Stimulated activated naive CD8-positive, alpha-beta T cell treated with anti-CD3 and anti-CD28 coated beads, Interleukin-15, Interleukin-2, amounts not matched to agents 100 U/mL and 50 U/mL, for 24 hours (primary cell): Measurements from ENCODE around the gene KAT2A.
"Not testable (repeated sequence)": the region's sequence is repeated elsewhere in the genome, so short reads cannot be mapped to it uniquely, and the experiment has no call there.

Experiments
- ATAC-seq: fragments of 150-1000 bp; cut with Tn5 transposase; one replicate; pipeline ENCODE4 v1.10.0; 2021
- DNase-seq: peaks from one replicate; pipeline ENCODE4 v3.0.0; 2021

Gene KAT2A

DNA sequence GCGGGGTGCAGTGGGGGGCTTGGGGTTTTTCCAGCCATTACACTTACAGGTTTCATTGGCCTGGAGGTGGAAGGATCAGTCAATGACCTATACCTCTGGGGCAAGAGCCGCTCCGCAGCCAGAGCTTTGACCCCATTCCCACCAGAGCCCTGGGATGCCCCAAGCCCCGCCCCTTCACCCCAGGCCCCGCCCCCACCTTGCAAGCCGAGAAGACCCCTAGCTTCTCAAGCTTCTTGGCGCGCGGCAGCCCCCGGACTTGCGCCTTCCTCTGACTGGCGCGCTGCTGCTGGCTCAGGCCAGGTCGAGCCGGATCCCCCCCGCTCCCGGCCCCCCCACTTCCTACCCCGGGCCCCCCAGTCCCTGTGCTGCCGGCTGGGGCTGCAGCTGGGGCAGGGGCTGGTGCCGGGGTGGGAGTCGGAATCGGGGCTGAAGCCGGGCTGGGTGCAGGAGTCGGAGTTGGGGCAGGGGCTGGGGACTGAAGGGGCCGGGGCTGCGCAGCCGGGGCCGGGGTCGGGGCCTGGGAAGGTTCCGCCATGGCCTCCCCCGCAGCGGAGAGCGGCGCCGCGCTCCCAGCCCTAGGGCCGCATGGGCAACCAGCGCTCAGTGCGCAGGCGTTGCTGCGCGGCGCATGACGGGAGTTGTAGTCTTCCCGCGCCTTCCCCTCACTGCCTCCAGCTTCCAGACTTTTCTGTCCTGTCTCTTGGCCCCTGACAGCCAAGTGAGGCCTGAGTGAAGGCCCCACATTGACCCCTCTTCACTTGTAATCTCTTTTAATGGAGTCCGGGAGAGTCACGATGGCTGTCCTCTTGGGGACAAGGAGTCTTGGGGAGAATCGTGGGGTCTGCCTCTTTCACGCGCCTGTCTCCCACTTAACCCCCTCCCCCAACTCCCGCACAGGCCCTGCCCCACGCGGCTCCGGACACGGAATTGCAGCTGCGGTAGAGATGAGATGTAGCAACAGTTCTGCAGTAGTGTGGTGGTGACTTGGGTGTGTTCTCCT, at the start of gene KAT2A:
Gene KAT2A (minus strand): TSS at position 598 of the 1,000 bp plus-strand sequence. CDS start 63 bp downstream, at position 535.
- DNase-seq (peak; percentile 85), ATAC-seq (peak; percentile 92)

DNA sequence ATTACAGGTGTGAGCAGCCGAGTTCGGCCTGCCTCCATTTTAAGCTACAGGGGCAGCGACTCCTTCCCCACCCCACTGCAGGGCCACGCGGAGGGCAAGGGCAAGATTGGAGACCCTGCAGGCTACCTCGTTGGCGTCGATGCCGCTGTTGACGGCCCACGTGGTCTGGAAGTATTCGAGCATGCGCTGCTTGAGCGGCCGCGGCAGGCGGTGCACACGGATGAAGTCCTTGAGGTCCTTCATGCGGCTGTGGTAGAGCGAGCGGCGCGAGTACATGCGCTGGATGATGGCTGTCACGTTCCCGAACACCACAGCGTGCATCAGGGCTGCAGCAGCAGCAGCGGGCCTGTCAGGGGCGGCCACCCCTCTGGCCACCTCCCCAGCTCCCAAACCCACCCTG, 48.2 kb upstream of the KAT2A start:
- ATAC-seq (no peak), DNase-seq (no peak)

DNA sequence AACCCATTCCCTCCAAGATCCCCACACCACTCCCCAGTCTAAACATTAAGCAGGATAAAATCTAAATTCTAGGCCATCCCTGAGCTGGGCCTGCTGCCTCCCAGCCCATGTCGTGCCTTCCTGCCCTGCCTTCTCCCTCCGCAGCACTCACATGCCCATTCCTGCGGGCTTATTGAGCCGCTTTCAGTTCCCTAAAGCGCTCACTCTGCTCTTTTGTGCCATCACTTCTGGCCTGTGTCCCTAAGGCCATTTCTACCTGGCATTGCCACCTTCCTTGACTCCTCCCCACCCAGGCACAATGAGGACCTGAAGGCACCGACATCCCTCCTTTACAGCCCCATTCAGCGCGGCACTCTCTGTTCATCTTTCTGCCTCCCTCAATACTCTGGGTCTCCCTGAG, 46.6 kb upstream of the KAT2A start:
- DNase-seq: no peak
- no peak for ATAC-seq

DNA sequence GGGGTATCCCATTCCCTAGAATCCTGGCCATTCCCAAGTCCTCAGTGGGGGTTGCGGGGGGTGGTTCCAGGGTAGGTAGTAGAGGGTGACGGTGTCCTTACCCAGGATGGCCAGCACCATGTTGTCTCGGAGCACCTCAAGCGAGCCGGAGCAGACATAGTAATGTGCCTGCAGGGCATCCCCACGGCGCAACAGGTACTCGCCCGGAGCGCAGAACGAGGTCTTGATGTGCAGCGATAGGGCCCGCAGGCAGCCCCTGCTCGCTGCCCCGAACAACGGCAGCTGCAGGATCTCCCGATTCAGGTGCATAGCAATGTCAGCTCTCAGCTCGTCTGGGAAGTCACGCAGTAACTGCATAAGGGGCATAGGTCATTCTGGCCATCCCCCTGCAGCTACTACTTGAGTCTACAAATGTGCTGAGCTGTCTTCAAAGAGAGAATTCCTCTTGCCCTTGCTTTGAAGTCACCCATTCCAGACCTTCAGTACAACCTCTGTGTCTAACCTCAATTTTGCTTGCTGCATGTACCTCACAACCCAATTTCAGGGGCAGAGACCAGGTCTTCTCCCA, 45.1 kb upstream of the KAT2A start:
- no peak for ATAC-seq
- no peak for DNase-seq

DNA sequence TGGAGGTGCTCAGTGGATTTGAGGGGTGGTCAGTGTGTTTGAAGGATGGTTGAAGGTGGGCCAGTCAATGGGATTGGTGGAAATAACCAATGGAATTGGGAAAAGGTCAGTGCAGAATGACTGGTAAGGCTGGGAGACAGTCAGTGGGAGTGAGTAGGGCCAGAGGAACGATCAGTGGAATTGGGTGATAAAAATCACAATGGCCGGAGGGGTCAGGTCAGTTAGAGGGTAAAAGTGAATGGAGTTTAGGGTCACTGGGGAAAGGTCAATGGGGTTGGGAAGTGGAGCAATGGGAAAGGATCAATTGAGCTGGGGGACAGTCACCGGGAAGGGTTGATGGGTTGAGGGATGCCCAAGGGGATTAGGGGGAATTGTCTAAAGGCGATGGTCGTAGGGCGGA, 44.6 kb upstream of the KAT2A start:
- DNase-seq (no peak), ATAC-seq (no peak)

DNA sequence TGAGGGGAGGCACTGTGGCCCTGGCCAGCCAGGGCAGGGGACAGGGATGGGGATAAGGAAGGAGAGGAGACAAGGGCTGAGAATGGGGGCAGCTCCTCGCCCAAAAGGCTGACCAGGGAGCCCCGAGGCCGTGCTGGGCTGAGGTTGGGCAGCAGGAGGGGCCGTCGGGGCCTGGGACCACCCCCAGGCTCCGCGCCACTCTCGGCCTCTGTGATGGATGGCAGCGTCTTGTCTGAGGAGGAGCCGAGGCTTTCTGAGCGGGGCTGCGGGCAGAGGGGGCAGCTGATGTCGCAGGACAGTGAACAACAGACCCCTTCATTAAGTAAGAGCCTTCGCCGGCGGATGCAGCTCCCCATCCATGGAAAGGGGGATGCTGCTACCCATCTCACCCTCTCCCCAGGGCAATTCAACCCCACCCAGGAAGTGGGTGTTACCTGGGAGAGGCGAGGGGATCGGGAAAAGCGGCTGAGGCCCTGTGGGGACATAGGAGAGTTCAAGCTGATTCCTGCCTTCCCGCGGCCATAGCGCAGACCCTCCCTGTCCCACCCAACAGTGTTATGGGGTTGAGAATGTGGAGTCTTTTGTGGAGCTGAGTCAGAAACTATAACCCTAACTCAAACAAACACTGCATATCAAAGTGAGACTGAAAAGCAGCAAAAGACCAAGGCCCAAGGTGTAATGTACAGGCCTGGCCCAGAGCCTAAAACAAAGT, 42.7 kb upstream of the KAT2A start:
- DNase-seq (no peak), ATAC-seq (no peak)

DNA sequence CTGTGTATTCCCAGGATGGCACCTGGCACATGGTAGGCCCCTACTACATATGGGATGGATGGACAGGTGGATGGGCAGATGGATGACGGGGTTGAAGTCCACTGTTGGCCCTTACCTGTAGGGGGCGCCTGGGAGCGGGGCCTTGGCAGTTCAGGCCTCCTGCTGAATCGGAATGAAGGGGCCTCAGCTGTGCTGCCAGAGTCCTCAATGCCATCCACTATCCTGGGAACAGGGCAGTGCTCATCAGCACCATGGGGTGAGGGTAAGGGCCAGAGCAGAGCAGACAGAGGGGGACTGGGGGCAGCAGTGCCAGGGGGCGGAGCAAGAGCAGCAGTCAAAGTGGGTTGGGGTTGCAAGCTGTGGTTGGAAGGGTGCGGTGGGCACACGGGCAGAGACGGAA, 41.9 kb upstream of the KAT2A start:
- peak; percentile 35 for ATAC-seq

DNA sequence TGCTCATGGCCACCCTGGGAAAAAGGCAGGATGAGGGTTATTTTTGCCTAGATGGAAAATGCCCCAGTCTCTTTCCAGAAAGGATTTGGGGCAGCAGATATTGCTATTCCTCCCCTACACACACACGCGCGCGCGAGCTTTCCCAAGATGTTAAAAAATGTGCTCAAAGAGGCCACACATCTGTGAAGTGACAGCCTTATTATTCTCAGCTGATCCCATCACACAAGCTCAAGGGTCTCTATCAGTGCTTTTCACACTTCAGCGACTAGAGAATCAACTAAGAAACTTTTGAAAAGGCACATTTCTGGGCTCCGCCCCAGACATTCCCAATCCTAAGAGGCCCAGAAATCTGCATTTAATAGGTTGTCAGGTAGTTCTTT, 39.4 kb upstream of the KAT2A start:
- no peak for DNase-seq
- ATAC-seq: no peak

More for the DNA sequence above, 41.9 kb upstream of the KAT2A start:
- DNase-seq: peak; percentile 74

DNA sequence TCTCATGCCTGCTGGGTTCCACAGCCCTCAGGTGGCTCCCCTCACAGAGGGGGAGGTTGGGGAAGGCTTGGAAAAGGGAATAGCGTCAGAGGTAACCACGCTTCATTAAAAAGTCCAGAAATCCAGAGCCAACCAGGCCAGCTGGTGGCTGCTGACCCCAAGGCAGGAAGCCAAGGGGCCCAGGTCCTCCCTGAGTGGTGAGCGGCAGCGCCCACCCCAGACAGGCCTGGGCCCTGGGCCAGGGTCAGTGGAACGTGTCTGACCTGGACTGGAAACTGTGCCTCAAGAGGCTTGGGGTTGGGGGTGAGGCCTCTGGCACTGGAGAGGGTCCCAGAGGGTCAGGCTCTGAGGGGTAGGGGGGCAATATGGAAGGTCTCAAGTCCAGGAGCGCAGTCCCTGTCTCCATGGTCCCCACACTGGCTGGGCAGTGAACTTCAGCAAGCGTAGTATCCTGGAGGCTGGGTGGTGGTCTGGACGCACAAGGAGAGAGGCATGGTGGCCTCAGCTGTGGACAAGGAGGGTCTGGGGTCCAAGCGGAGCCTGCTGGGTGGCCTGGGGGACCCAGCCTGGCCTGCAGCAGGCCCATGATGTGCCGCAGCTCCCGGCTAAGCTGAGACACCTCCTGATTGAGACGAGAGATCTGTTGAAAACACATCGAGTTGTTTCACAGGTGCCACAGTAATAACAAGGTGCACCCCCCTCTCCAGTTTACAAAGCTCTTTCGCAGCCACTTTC, 38.8 kb upstream of the KAT2A start:
- ATAC-seq (no peak), DNase-seq (no peak)

DNA sequence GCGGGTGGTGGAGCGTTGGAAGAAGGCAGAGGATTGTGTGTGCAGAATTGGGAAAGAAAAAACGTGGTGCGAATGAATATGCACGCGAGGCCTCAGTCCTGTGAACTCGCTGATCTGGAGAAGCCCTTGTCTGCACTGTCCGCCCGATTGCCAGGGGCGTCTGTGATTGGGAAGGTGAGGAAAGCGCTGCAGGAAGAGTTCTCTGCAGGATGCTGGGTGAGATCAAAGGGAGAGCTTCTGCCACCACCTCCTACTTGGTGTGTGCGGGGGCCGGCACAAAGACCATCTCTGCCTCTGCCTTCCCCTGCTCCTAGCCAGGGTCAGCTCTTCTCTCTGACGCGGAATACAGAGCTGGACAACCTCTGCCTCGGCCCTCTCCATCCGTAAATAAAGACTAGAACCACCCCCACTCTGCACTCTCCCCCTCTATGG, 34.5 kb upstream of the KAT2A start:
- no peak for DNase-seq
- no peak for ATAC-seq

DNA sequence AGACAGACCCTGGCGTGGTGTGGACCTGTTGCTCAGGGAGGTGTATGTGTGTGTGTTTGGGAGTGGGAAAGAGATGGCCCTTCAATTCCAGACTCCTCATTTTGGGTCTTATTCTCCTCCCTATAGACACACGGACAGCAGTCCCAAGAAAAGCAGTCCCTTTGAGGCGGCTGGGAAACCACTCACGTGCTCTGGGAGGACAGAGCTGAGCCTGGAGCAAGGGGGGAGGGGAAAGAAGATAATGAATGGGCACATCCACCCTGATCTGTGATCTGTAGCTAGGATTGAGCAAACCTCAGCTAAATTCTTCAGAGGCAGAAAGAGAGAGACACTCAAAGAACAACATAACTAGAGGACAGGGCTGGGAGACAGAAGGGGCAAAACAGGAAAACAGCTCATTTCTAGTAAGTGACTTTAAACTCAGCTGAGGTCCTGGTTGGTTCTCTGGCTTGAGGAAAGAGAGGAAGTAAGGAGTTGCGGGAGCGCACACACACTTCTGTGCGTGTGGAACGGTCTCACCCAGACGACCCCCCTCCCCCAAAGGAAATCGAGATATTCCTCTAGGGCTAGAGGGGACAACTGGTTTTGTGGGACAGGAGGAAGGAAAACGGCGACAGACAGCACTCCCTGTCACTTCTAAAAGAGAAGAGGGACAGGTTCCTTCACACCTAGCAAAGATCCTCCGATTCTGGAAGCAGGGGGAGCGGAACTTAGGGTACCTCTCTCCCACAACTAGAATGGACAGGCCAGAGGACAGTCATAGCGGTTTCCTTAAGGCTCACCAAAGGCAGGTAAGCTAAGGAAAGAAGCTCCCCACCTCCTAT, 33.0 kb upstream of the KAT2A start:
- no peak for ATAC-seq
- no peak for DNase-seq

DNA sequence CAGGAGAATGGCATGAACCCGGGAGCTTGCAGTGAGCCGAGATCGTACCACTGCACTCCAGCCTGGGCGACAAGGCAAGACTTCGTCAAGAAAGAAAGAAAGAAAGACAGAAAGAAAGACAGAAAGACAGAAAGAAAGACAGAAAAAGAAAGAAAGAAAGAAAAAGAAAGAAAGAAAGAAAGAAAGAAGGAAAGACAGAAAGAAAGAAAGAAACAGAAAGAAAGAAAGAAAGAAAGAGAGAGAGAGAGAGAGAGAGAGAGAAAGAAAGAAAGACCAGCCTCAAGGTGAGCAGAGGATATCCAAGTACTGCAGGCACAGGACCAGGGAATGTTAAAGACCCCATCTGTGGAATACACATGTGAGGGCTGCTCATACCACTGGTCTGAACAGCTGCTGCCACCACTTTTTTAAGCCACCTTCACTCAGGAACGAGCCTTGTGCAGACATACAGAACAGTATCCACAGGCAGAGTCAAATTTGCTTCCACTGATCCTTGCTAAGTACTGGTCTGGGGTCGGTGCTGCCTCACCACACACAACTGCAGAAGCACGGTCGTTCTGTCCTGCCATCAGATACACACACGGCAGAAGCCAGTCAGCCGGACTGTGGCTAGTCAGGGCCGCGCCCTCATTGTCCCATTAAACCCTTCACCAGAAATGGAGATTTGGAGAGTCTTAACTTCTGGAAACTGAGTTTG, 25.9 kb upstream of the KAT2A start:
- ATAC-seq (no peak), DNase-seq (no peak)

DNA sequence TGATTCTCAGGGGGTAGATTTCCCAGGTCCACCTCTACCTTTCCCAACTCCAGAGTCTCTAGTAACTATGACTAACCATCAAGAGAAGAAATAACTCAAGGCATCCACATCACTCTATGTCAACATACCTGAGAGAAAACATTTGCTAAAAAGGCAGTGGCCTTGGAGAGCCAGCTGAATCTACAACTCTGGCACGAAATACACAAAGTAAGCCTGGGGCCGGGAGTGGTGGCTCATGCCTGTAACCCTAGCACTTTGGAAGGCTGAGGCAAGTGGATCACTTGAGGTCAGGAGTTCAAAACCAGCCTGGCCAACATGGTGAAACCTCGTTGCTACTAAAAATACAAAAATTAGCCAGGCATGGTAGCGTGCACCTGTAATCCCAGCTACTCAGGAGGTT, 22.0 kb upstream of the KAT2A start:
- not testable (repeated sequence) for DNase-seq, ATAC-seq

DNA sequence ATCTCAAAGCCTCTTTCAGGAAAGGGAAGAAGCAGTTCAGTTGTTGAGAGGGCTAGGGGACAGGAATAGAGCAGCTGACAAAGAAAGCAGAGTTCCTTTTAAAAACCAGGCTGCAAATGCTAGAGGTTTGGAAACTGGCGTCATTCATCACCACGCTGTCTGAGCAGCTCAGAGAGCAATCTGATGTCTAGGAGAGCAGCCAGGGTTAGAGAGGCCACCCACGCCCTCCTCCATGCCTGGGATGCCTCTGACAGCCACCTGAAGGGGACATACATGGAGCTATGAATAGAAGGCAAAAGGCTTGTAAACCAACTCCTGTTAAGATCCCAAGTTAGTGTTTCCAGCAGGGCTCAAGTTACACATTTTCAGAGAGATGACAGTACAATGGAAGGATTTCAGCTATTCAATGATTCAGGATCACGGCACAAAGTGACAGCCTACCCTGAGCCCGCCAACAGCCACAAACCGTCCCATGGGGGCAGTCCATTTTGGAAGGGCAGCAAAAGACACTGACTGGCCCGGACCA, 21.3 kb upstream of the KAT2A start:
- no peak for ATAC-seq

DNA sequence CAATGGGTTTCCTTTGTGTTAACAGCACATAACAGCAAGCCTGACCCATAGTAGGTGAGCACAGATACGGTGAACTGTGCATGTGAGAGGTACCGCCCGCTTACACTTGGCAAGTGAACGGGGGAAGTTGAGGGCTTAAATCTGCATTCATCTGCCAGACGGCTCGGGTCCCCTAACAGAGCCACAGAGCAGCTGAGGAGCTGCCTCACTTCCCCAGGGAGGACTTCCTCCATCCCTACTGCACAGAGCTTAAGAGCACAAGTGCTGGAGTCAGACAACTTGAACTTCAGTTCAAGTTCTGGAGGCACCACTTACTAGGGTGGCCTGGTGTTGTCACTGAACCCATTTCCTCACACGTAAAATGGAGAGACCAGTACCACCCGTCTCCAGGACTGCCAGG, 20.2 kb upstream of the KAT2A start:
- DNase-seq (no peak), ATAC-seq (no peak)

More for the DNA sequence above, 21.3 kb upstream of the KAT2A start:
- no peak for DNase-seq

DNA sequence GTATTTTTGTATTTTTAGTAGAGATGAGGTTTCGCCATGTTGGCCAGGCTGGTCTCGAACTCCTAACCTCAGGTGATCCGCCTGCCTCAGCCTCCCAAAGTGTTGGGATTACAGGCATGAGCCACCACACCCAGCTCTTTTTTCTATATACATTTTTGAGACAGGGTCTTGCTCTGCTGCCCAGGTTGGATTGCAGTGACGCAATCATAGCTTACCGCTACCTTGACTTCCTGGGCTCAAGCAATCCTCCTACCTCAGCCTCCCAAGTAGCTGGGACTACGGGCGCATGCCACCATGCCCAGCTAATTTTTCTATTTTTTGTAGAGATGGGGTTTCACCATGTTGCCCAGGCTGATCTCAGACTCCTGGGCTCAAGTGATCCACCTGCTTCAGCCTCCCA, 19.5 kb upstream of the KAT2A start:
- DNase-seq, ATAC-seq: not testable (repeated sequence)

DNA sequence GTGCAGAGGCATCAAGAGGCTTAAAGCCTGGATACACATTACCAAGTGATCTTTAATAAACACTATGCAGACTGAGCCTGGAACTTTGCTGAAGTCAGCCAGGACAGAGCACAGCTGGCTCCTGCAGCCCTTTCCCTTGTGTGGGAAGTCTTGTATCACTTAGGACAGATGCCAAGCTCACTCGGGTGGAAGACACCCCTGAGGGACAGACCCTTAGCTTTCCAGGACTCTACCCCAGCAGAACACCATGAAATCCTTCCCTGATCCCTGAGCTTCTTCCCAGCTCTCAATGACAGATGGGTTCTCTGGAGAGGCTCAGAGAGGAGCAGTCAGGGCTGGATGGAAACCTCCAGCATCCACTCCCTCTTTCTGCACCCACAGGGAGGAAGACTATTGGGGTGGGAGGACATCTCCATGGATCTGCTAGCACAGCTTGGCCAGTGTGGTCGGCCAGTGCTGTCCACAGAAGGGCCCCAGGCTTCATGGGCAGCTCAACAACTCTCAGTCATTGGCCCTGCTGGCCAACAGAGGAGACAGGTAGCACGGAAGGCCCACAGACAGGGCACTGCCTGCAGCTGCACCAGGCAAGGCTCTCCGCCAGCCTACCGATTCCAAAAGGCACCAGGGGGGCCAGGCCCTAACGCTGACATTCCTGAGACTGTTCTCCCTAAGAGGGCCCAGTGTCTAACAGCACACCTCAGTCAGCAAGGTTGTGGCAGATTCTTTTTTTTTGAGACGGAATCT, 17.8 kb upstream of the KAT2A start:
- ATAC-seq: no peak
- DNase-seq: no peak

DNA sequence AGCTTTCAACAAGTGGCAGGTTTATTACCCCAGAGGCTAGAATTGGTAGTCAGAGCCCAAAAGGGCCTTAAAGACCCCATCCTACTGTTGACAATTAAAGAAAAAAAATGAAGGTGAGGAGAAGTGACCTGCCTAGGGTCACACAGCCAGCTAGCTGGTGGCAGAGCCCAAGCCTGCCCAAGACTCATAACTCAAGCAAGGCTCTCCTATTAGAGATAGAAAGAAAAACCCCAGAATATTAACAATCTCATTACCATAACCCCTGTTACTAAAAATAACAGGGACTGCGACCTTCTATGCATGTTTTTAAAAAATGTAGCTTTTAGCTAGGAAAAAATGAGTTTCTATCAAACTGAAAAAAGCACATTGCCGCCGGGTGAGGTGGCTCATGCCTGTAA, 15.5 kb upstream of the KAT2A start:
- no peak for DNase-seq
- ATAC-seq: no peak
